WERI-Rb-1 (cell line): Measurements from ENCODE around the gene MRPS18B.
A peak's percentile ranks its signal among the peaks of the same experiment; 100 is the strongest.

ENCODE experiments used
- DNase-seq: peaks from one replicate; pipeline ENCODE4 v3.0.0-alpha.2; 2020
- H3K27ac ChIP-seq: fragments of 250-450 bp; sonication (Bioruptor Pico); 2 replicates; pipeline ENCODE4 v1.5.1; 2020; ENCODE audit warnings: mild to moderate bottlenecking, moderate library complexity
- H3K27me3 ChIP-seq: fragments of 250-450 bp; sonication (Bioruptor Pico); 2 replicates; pipeline ENCODE4 v1.5.1; 2021; ENCODE audit warnings: mild to moderate bottlenecking, low read depth, moderate library complexity; ENCODE audit not compliant: insufficient read depth, severe bottlenecking
- H3K36me3 ChIP-seq: fragments of 250-450 bp; sonication (Bioruptor Pico); 2 replicates; pipeline ENCODE4 v1.5.1; 2020; ENCODE audit warnings: mild to moderate bottlenecking, moderate library complexity
- H3K4me3 ChIP-seq: 2 replicates; pipeline ENCODE4 v1.5.1; 2011; ENCODE audit warnings: low read depth, mild to moderate bottlenecking, control low read depth, low read length
- H3K9me3 ChIP-seq: fragments of 250-450 bp; sonication (Bioruptor Pico); 2 replicates; pipeline ENCODE4 v1.5.1; 2021; ENCODE audit warnings: mild to moderate bottlenecking, moderate library complexity; ENCODE audit not compliant: severe bottlenecking
- TF ChIP-seq, protein P1 (sequence below): IDR thresholded peaks from 2 replicates; pipeline ENCODE4 v1.5.1; 2011; ENCODE audit warnings: low read depth, mild to moderate bottlenecking, control low read depth, inconsistent platforms, low read length

The MRPS18B gene

DNA sequence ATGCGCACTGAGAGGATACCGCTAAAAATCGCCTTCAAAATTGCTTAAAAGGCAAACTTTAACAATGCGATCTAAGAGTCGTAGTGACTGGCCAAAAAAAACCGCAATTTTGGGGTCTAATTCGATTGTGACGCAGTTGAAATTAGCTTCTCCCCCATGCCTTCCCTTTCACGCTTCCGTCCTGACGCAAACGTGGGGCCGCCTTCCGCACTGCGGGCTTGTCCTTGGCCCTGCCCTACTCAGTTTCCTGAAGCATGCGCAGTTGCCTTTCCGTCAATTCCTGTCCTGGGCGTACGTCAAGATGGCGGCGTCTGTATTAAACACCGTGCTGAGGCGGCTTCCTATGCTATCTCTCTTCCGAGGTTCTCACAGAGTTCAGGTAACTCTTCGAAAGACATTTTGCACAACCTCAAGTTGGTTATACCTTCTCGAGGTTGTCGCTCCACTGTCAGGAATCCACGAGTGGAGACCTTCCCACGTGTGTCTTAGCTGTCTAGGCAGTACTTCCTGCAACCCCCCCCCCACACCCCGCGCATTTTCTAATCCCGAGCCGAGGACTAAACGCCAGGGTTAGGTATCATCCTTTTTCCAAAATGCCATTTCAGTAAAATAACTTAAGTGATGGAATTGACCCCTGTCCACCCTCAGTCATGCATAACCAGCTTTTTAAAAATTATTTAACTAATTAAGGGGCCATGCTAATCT is at the start of gene MRPS18B:
Gene MRPS18B, plus strand, starts transcription at position 276 of the 705 bp plus-strand sequence. Its CDS starts 26 bp downstream, at position 302.
- TF ChIP-seq, protein P1, sequence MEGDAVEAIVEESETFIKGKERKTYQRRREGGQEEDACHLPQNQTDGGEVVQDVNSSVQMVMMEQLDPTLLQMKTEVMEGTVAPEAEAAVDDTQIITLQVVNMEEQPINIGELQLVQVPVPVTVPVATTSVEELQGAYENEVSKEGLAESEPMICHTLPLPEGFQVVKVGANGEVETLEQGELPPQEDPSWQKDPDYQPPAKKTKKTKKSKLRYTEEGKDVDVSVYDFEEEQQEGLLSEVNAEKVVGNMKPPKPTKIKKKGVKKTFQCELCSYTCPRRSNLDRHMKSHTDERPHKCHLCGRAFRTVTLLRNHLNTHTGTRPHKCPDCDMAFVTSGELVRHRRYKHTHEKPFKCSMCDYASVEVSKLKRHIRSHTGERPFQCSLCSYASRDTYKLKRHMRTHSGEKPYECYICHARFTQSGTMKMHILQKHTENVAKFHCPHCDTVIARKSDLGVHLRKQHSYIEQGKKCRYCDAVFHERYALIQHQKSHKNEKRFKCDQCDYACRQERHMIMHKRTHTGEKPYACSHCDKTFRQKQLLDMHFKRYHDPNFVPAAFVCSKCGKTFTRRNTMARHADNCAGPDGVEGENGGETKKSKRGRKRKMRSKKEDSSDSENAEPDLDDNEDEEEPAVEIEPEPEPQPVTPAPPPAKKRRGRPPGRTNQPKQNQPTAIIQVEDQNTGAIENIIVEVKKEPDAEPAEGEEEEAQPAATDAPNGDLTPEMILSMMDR = no peak
- peak within 1 kb of the TSS; percentile 78 for H3K4me3 ChIP-seq
- H3K9me3 ChIP-seq = no peaks in the 10 kb centered on the region
- no peaks in the 10 kb centered on the region for H3K27me3 ChIP-seq
- peak; percentile 100 for DNase-seq
- peaks cover 66% of the 10 kb centered on the region for H3K36me3 ChIP-seq
- peak within 1 kb of the TSS; percentile 98 for H3K27ac ChIP-seq

DNA sequence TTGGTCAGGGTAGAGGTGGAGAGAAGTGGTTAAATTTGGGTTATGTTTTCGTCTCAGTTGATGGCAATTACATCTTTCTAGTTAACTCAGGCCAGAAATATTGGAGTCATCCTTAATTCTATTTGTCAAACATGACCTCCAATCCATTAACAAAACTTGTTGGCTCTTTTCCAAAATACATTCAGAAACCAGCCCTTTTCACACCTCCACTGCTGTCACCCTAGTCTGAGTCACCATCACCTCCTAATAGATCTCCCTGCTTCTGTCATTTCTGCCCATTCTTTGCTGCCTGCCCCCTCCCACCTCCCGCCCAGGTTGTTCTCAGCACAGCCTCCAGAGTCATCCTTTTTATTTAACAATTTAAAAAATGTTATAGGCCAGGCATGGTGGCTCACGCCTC is 49.4 kb upstream of the MRPS18B start:
- Histone ChIP-seq H3K4me3 (no peak overlapping the region), H3K9me3 (no peaks in the 10 kb centered on the region), H3K27me3 (no peaks in the 10 kb centered on the region), H3K27ac (no peak overlapping the region), H3K36me3 (peaks cover 16% of the 10 kb centered on the region)
- DNase-seq = no peak
- TF ChIP-seq, protein P1 = no peak

DNA sequence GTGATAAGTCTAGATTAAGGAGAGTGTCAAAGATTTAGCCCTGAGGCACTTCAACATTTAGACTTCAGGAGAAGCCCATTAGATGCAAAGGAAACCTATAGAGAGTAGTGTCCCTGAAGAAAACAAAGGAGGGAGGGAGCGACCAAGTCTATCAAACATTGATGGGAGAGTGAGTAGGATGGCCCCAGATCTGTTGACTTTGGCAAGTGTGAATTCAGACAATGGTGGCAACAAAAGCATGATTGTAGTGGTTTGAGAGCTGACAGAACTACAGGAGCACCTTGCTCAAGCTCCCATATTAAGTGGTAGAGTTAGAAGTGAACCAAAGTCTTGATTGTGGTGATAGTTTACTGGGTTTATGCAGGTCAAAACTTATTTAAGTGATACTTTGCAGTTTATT is 47.4 kb upstream of the MRPS18B start:
- Histone ChIP-seq H3K27ac (no peak overlapping the region), H3K4me3 (peak overlapping the region; percentile 73), H3K27me3 (no peaks in the 10 kb centered on the region), H3K36me3 (peaks cover 34% of the 10 kb centered on the region), H3K9me3 (no peaks in the 10 kb centered on the region)
- no peak for DNase-seq
- TF ChIP-seq, protein P1 = no peak

DNA sequence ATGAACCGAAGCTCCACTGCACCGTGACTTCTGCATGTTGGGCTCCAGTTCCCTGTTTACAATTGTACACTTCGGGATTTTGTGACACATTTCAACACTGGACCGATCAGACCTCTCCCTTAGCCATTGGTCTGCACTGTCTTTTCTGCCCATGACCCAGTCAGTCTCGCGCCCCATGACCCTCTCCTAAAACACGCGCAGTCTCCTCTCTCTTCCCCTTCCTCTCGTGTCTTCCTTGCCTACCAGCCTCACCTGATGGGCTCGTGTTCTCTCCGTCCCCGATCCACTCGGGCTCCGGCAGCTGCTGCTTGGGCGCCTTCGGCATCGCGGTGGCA is 46.9 kb upstream of the MRPS18B start:
- TF ChIP-seq, protein P1 = no peak
- H3K27ac ChIP-seq = peak overlapping the region; percentile 23

DNA sequence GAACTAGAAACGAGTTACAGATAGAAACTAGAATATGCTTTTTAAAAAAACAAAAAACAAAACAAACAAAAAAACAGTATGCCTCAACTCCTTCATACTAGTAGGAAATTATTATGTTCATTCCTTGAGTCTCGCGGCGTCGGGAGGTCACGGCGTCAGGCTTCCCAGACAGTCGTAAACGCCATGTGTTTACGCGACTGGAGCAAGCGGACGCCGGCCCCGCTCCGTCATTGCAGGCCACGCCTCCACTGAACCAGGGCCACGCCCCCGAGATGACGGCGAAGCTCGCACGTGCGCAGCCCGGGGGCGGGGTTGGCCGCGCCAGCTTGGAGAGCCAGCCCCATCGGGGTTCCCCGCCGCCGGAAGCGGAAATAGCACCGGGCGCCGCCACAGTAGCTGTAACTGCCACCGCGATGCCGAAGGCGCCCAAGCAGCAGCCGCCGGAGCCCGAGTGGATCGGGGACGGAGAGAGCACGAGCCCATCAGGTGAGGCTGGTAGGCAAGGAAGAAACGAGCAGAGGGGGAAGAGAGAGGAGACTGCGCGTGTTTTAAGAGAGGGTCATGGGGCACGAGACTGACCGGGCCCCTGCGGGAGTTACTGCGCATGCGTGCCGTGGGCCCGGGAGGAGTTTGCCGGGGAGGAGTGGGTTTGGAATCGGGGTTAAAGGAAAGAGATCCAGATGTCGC is 46.4 kb upstream of the MRPS18B start, which contains the start of gene ABCF1:
Gene ABCF1, plus strand, starts transcription at position 368 of the 687 bp plus-strand sequence. Its CDS starts 46 bp downstream, at position 414.
- H3K9me3 ChIP-seq = no peaks in the 10 kb centered on the region
- H3K27ac ChIP-seq = peak within 1 kb of the TSS; percentile 95
- H3K36me3 ChIP-seq = peaks cover 43% of the 10 kb centered on the region
- H3K27me3 ChIP-seq = no peaks in the 10 kb centered on the region
- H3K4me3 ChIP-seq = peak within 1 kb of the TSS; percentile 73
- DNase-seq = peak; percentile 100
- TF ChIP-seq, protein P1 = no peak

More for the DNA sequence above, 46.9 kb upstream of the MRPS18B start:
- Histone ChIP-seq H3K36me3 (peaks cover 38% of the 10 kb centered on the region), H3K9me3 (no peaks in the 10 kb centered on the region), H3K4me3 (peak overlapping the region; percentile 73), H3K27me3 (no peaks in the 10 kb centered on the region)
- DNase-seq = no peak
